Fibroblast of lung (primary cell): Measurements from ENCODE around the gene EFCAB8.

Source experiments
- CTCF ChIP-seq, 2 donors: IDR thresholded peaks in 1 of 2; conservative IDR thresholded peaks in 1 of 2; 1 replicate in 1 of 2; 2 replicates in 1 of 2; pipeline ENCODE4 v1.5.1; 2011 to 2012; ENCODE audit warnings: low read length in 2 of 2, control low read depth in 1 of 2, inconsistent platforms in 1 of 2, low read depth in 1 of 2, mild to moderate bottlenecking in 1 of 2
- EZH2 ChIP-seq: IDR thresholded peaks from 2 replicates; pipeline ENCODE4 v1.5.1; 2012; ENCODE audit warnings: low read length, control low read depth, mild to moderate bottlenecking; ENCODE audit errors: missing control alignments

GRCh38 chr20:32985596-32985995 is 126.9 kb downstream of the EFCAB8 start:
- TF ChIP-seq CTCF (conservative IDR thresholded peaks at IDR 0.05 in 1 of 2, IDR thresholded peaks at IDR 0.05 in 1 of 2; ENCODE audit: low read depth in 1 of 2, low read length in 2 of 2) (no peak), EZH2 (no peak)
